IPS-18a (cell line): Measurements from ENCODE around the gene GGACT.

Source experiments
- H3K27ac ChIP-seq: one replicate; pipeline ENCODE4 v1.5.1; 2013; ENCODE audit warnings: low read length
- H3K27me3 ChIP-seq: one replicate; pipeline ENCODE4 v1.6.1; 2013; ENCODE audit warnings: mild to moderate bottlenecking, low read length; ENCODE audit not compliant: control insufficient read depth, insufficient read depth
- H3K36me3 ChIP-seq: one replicate; pipeline ENCODE4 v1.6.1; 2013; ENCODE audit warnings: low read depth, low read length; ENCODE audit not compliant: control insufficient read depth
- H3K4me1 ChIP-seq: one replicate; pipeline ENCODE4 v1.6.1; 2013; ENCODE audit warnings: low read depth, low read length; ENCODE audit not compliant: control insufficient read depth
- H3K4me3 ChIP-seq: one replicate; pipeline ENCODE4 v1.5.1; 2013; ENCODE audit warnings: low read length
- H3K9ac ChIP-seq: one replicate; pipeline ENCODE4 v1.6.1; 2013; ENCODE audit warnings: mild to moderate bottlenecking, low read length, moderate library complexity
- H3K9me3 ChIP-seq: one replicate; pipeline ENCODE4 v1.6.1; 2013; ENCODE audit warnings: low read depth, low read length; ENCODE audit not compliant: control insufficient read depth

The GGACT gene

GRCh38 chr13:100506154-100506553 lies 82.4 kb downstream of the GGACT start:
- Histone ChIP-seq H3K9ac (no peak overlapping the region), H3K27ac (no peak overlapping the region), H3K36me3 (no peaks in the 10 kb centered on the region), H3K27me3 (no peaks in the 10 kb centered on the region), H3K4me3 (no peak overlapping the region), H3K4me1 (peaks cover 33% of the 10 kb centered on the region), H3K9me3 (no peaks in the 10 kb centered on the region)

DNA sequence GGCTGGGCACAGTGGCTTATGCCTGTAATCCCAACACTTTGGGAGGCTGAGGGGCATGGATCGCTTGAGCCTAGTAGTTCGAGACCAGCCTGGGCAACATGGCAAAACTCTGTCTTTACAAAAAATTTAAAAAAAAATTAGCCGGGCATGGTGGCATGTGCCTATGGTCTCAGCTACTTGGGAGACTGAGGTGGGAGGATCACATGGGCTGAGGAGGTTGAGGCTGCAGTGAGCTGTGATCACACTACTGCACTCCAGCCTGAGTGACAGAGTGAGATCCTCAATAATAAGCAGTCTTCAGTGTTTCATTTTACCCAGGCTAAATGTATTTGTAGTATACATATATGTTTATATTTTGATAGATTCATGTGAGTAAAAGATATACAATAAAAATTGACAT lies 85.0 kb downstream of the GGACT start:
- Histone ChIP-seq H3K9me3 (no peaks in the 10 kb centered on the region), H3K27ac (no peak overlapping the region), H3K9ac (no peak overlapping the region), H3K4me1 (peaks cover 17% of the 10 kb centered on the region), H3K27me3 (no peaks in the 10 kb centered on the region), H3K4me3 (no peak overlapping the region), H3K36me3 (no peaks in the 10 kb centered on the region)

DNA sequence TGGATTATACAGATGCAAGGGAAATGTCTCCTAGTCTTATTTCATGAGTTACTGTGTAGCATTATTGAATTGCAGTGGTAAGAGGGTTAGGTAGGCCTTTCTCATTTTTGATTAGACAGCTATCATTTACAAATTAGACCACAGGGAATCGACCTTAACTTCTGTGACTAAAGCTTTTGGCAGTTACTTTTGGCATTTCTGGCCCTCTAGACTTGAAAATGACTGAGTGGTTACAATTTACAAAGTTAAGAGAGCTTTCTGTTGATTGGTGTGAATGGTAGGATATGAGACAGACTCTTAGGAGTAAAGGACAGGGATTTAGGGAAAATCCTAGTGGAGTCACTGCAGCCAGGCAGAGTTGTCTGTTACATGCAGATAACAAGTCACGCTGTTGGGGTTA lies 86.1 kb downstream of the GGACT start:
- no peak overlapping the region for H3K9ac ChIP-seq
- H3K4me1 ChIP-seq: peaks cover 10% of the 10 kb centered on the region
- no peaks in the 10 kb centered on the region for H3K9me3 ChIP-seq
- H3K27ac ChIP-seq: no peak overlapping the region
- no peaks in the 10 kb centered on the region for H3K27me3 ChIP-seq
- H3K4me3 ChIP-seq: no peak overlapping the region
- no peaks in the 10 kb centered on the region for H3K36me3 ChIP-seq

GRCh38 chr13:100497389-100497788 lies 91.2 kb downstream of the GGACT start:
- Histone ChIP-seq H3K36me3 (no peaks in the 10 kb centered on the region), H3K9ac (no peak overlapping the region), H3K27ac (no peak overlapping the region), H3K4me3 (no peak overlapping the region), H3K27me3 (no peaks in the 10 kb centered on the region), H3K9me3 (no peaks in the 10 kb centered on the region), H3K4me1 (peaks cover 10% of the 10 kb centered on the region)

- H3K27me3 ChIP-seq: no peaks in the 10 kb centered on the region
- no peaks in the 10 kb centered on the region for H3K9me3 ChIP-seq
- no peak overlapping the region for H3K9ac ChIP-seq
- H3K27ac ChIP-seq: no peak overlapping the region
- peaks cover 21% of the 10 kb centered on the region for H3K4me1 ChIP-seq
- no peaks in the 10 kb centered on the region for H3K36me3 ChIP-seq
- H3K4me3 ChIP-seq: no peak overlapping the region
Measured at GRCh38 chr13:100495455-100495854, 93.1 kb downstream of the GGACT start.

DNA sequence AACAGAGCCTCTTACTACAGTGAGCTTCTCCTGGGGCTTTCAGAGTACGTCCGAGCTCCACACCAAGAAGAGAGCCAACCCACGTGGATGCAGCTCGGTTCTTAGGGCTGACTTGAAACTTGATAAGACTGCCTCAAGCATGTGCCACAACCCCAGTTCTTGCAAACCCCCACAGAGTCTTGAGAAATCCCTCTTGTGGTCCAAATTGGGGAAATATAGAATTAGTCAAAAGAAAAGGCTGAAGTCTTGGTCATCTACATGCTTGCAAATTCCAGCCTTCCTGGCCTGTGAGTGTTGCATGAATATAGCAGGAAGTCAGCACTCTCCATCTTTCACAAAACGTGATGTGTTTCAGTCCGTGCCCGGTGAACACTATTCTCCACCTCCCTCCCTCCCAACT lies 95.2 kb downstream of the GGACT start:
- H3K4me3 ChIP-seq: no peak overlapping the region
- H3K4me1 ChIP-seq: peaks cover 18% of the 10 kb centered on the region
- H3K9ac ChIP-seq: no peak overlapping the region
- H3K36me3 ChIP-seq: no peaks in the 10 kb centered on the region
- H3K27me3 ChIP-seq: no peaks in the 10 kb centered on the region
- no peaks in the 10 kb centered on the region for H3K9me3 ChIP-seq
- H3K27ac ChIP-seq: no peak overlapping the region

- no peak overlapping the region for H3K9ac ChIP-seq
- H3K36me3 ChIP-seq: no peaks in the 10 kb centered on the region
- H3K27me3 ChIP-seq: no peaks in the 10 kb centered on the region
- H3K27ac ChIP-seq: no peak overlapping the region
- no peaks in the 10 kb centered on the region for H3K9me3 ChIP-seq
- no peak overlapping the region for H3K4me3 ChIP-seq
- peaks cover 27% of the 10 kb centered on the region for H3K4me1 ChIP-seq
Measured at GRCh38 chr13:100491164-100491842, 97.3 kb downstream of the GGACT start.

DNA sequence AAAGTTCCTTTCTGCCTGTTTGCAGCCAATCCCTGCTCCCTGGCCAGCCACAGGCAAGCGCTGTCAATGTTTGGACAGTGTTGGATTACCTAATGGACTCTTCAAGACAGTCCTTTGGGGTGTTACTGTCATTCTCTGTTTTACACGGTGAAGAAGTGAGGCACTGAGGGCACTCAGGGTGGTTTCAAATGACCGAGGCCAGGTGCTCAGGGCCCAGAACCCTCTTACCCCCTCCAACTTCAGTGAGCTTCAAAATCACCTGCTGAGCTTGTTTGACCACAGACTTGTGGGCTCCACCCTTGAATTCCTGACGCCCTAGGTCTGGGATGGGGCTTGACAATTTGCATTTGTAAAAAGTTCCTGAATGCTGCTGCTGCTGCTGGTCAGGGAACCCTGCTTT lies 97.9 kb downstream of the GGACT start:
- Histone ChIP-seq H3K9ac (no peak overlapping the region), H3K4me3 (no peak overlapping the region), H3K27ac (no peak overlapping the region), H3K36me3 (no peaks in the 10 kb centered on the region), H3K9me3 (no peaks in the 10 kb centered on the region), H3K27me3 (no peaks in the 10 kb centered on the region), H3K4me1 (peaks cover 27% of the 10 kb centered on the region)

GRCh38 chr13:100485265-100485664 lies 103.3 kb downstream of the GGACT start:
- H3K4me3 ChIP-seq: no peak overlapping the region
- no peaks in the 10 kb centered on the region for H3K9me3 ChIP-seq
- peaks cover 23% of the 10 kb centered on the region for H3K4me1 ChIP-seq
- H3K27me3 ChIP-seq: no peaks in the 10 kb centered on the region
- H3K9ac ChIP-seq: no peak overlapping the region
- H3K36me3 ChIP-seq: no peaks in the 10 kb centered on the region
- H3K27ac ChIP-seq: no peak overlapping the region

DNA sequence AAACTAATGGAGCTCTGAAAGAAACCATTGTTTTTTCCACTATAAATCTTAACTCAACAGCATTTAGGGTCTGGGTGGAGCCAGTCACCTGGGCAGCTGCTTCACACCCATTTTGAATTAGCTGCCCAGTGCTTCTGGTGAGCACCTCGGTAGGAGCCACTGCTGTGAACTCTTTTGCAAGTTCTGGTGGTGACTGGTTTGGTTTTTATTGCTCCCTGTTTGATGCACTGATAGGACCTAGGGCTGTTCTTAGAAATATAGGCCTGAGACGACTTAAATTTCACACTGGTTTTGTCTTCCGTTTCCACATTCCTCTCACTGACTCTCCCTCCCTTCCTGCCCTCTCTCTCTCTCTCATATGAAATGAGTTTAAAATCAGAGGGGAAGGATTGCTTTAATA lies 103.9 kb downstream of the GGACT start:
- no peaks in the 10 kb centered on the region for H3K36me3 ChIP-seq
- H3K4me1 ChIP-seq: peaks cover 18% of the 10 kb centered on the region
- H3K9ac ChIP-seq: no peak overlapping the region
- no peaks in the 10 kb centered on the region for H3K9me3 ChIP-seq
- H3K4me3 ChIP-seq: no peak overlapping the region
- no peak overlapping the region for H3K27ac ChIP-seq
- H3K27me3 ChIP-seq: no peaks in the 10 kb centered on the region

DNA sequence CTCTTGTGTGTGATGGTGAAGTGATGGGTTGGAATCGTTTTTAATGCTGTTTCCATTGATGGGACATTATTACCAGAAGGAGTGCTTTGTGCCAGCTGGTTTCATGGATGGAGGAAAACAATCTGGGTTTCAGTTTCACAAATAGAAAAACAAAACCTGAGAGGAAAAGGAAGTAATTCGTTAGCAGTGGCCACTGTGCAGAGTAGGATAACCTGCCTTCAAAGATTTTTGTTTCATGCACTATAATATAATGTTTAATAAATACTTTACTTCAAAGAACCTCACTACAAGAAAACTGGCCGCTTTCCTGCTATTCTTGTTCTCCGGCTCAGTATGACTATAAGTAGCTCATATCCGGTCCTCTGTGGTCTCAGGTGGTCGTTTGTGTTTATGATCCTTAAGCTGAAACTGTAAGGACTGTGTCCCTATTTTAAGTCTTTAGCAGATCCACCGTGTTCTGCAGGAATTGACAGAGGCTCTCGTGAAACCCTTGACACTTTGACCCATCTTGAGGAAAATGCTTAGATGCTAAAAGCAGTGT lies 104.7 kb downstream of the GGACT start:
- H3K36me3 ChIP-seq: no peaks in the 10 kb centered on the region
- H3K9me3 ChIP-seq: no peaks in the 10 kb centered on the region
- no peak overlapping the region for H3K27ac ChIP-seq
- H3K4me1 ChIP-seq: peaks cover 18% of the 10 kb centered on the region
- no peak overlapping the region for H3K4me3 ChIP-seq
- no peaks in the 10 kb centered on the region for H3K27me3 ChIP-seq
- H3K9ac ChIP-seq: no peak overlapping the region

- no peak overlapping the region for H3K9ac ChIP-seq
- peaks cover 18% of the 10 kb centered on the region for H3K4me1 ChIP-seq
- no peaks in the 10 kb centered on the region for H3K36me3 ChIP-seq
- H3K9me3 ChIP-seq: no peaks in the 10 kb centered on the region
- no peaks in the 10 kb centered on the region for H3K27me3 ChIP-seq
- no peak overlapping the region for H3K27ac ChIP-seq
- no peak overlapping the region for H3K4me3 ChIP-seq
Measured at GRCh38 chr13:100483139-100483538, 105.5 kb downstream of the GGACT start.
